ENCODE data around the gene WNT10A. TPM values are rescaled to one million over a fixed set of nuclear protein-coding genes. Genes with fewer than 3 reads are reported as not detected.
"Not testable (repeated sequence)": the region's sequence is repeated elsewhere in the genome, so short reads cannot be mapped to it uniquely, and the experiment has no call there.

The WNT10A gene
- total RNA-seq, 4 donors from 2014 or later = 14.3 to 20.7 (median 16.3) TPM

- Histone ChIP-seq H3K4me1 (no peaks in the 10 kb centered on the region), H3K27me3 (peaks cover 30% of the 10 kb centered on the region), H3K4me3 (no peak overlapping the region), H3K9me3 (no peaks in the 10 kb centered on the region), H3K27ac (no peak overlapping the region), H3K36me3 (no peaks in the 10 kb centered on the region)
- DNase-seq (ENCODE audit: low spot score in 2 of 2) = no peak
- TF ChIP-seq EP300 (IDR thresholded peaks at IDR 0.05) (no peak), POLR2A (IDR thresholded peaks at IDR 0.05) (no peak)
- WGBS = 69% methylated on average over 2 of the region's 2 CpGs
Measured at GRCh38 chr2:218927422-218927821, 46.8 kb downstream of the WNT10A start.

GRCh38 chr2:218927876-218928275, 47.2 kb downstream of the WNT10A start:
- 70% methylated on average over 4 of the region's 4 CpGs for WGBS
- TF ChIP-seq POLR2A (IDR thresholded peaks at IDR 0.05) = no peak
- TF ChIP-seq EP300 (IDR thresholded peaks at IDR 0.05) = no peak
- no peak for TF ChIP-seq CTCF (IDR thresholded peaks at IDR 0.05)
- no peak for TF ChIP-seq POLR2AphosphoS5 (IDR thresholded peaks at IDR 0.05)
- Histone ChIP-seq H3K27ac (no peak overlapping the region), H3K27me3 (peaks cover 25% of the 10 kb centered on the region), H3K9me3 (no peaks in the 10 kb centered on the region), H3K4me1 (no peaks in the 10 kb centered on the region), H3K36me3 (no peaks in the 10 kb centered on the region), H3K4me3 (no peak overlapping the region)
- no peak for DNase-seq (ENCODE audit: low spot score in 2 of 2)

- H3K4me1 ChIP-seq; DNase-seq (ENCODE audit: low spot score in 2 of 2); H3K4me3 ChIP-seq; H3K27ac ChIP-seq; H3K9me3 ChIP-seq; H3K36me3 ChIP-seq: not testable (repeated sequence)
- H3K27me3 ChIP-seq = peaks cover 22% of the 10 kb centered on the region
- 90% methylated on average over 10 of the region's 10 CpGs for WGBS
Measured at GRCh38 chr2:218930488-218930887, 49.8 kb downstream of the WNT10A start.

- H3K4me1 ChIP-seq; H3K36me3 ChIP-seq; H3K4me3 ChIP-seq; H3K9me3 ChIP-seq; H3K27ac ChIP-seq; DNase-seq (ENCODE audit: low spot score in 2 of 2): not testable (repeated sequence)
- 94% methylated on average over 6 of the region's 25 CpGs for WGBS
- H3K27me3 ChIP-seq = peaks cover 31% of the 10 kb centered on the region
Measured at GRCh38 chr2:218931751-218932150, 51.1 kb downstream of the WNT10A start.

Other genes with a start within 250 kb of the WNT10A start
- 10 to 100 TPM; 27.4 to 38.7 (median 30.7) TPM for gene ZNF142, start 221.2 kb upstream of the WNT10A start, total RNA-seq
- 10 to 100 TPM; 30.3 to 72.8 (median 39.2) TPM for gene BCS1L, start 221.2 kb upstream of the WNT10A start, total RNA-seq
- 10 to 100 TPM; 19.0 to 42.6 (median 23.2) TPM for gene RNF25, start 208.8 kb upstream of the WNT10A start, total RNA-seq
- gene STK36, start 208.8 kb upstream of the WNT10A start, total RNA-seq = 10 to 100 TPM; 20.7 to 43.4 (median 21.9) TPM
- gene TTLL4, start 170.0 kb upstream of the WNT10A start, total RNA-seq = 10 to 100 TPM; 18.9 to 43.5 (median 25.2) TPM
- gene CYP27A1, start 98.7 kb upstream of the WNT10A start, total RNA-seq = 10 to 100 TPM; 17.4 to 30.7 (median 21.8) TPM
- under 1 TPM in 1 of 4 donors, not detected in 3; 0.26 TPM for gene PRKAG3, start 49.0 kb upstream of the WNT10A start, total RNA-seq
- 1 to 10 TPM; 1.4 to 3.7 (median 2.3) TPM for gene WNT6, start 21.0 kb upstream of the WNT10A start, total RNA-seq
- gene CDK5R2, start 78.8 kb downstream of the WNT10A start, total RNA-seq = not detected
- not detected for gene FEV, start 104.3 kb downstream of the WNT10A start, total RNA-seq
- not detected for gene CRYBA2, start 112.6 kb downstream of the WNT10A start, total RNA-seq
- gene CFAP65, start 160.7 kb downstream of the WNT10A start, total RNA-seq = not detected
- under 1 TPM in 2 of 4 donors, not detected in 2; 0.23 to 0.30 TPM for gene IHH, start 180.1 kb downstream of the WNT10A start, total RNA-seq

Measured in suprapubic skin (tissue), 4 donors.